HG03045 (cell line): Measurements from ENCODE around the gene AVP.

Source experiments
- ATAC-seq: cut with Tn5 transposase; IDR thresholded peaks from one replicate; pipeline ENCODE4 v1.9.1; 2021; ENCODE audit warnings: mild to moderate bottlenecking, moderate library complexity; ENCODE audit not compliant: unreplicated experiment

AVP gene

GRCh38 chr20:3111507-3111906 is 27.0 kb upstream of the AVP start:
- no peak for ATAC-seq

GRCh38 chr20:3109350-3110302 is 25.1 kb upstream of the AVP start:
- ATAC-seq = no peak

DNA sequence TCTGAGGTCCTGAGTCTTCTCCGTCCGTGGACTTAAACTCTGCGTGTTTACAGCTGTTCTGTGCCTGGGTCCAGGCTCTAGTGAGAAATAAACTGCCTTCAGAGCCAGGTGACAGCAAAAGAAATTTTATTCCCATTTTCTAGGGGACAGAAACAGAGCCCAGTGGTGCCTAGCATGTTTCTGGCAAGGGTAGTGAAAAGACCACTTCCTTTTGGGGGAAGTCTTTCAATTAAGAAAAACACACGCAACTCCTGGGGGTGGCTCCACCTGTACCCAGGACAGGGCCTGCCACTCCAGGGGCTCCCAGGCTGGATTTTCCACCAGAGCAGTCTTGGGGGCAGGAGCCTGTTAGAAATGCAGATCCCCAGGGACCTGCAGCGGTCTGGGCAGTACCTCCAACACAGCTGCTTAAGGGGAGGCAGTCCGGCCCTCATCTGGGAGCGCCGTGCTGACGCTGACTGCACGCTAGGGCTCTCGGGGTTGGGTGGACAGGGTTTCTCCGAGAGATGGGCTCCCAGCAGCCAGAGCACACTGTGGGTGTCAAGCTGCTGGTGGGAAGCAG is 23.0 kb upstream of the AVP start:
- ATAC-seq = no peak

DNA sequence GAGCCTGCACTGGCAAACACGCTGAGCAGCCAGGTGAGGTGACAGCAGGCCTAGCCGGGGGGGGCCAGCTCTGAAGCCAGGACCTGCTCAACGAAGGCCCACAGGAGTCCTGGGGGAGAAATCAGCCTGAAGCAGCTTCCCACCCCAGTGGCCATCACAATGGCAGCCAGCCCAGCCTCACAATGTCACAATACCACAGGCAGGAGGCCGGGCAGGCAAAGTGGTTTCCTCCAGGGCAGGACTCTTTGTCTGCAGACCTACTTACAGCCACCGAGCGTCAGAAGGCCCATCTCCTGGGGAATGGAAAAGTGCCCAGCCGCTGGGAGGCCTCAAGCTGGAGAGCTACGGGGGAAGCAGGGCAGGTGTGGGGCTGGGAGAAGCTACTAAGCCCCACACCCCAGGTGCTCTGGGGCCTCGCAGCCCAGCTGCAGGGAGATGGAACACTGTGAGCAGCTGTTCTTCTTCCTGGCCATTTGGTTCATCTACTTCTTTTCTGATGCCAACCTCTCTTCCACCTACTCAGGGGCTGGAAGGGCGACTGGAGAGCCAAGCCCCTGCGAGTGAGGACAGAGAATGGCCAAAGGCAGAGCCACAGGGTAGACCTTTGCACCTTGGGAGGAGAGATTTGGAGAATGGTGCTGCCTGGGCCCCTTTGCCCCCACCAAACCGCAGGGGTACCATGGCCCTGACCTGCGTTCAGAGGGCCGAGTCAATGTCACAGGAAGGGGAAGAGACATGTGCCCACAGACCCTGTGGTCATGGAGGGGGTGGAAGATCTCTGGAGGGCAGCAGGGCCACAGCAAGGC is 22.3 kb upstream of the AVP start:
- ATAC-seq = no peak

- ATAC-seq = no peak
These were observed 21.7 kb upstream of the AVP start for GRCh38 chr20:3106185-3106584.

DNA sequence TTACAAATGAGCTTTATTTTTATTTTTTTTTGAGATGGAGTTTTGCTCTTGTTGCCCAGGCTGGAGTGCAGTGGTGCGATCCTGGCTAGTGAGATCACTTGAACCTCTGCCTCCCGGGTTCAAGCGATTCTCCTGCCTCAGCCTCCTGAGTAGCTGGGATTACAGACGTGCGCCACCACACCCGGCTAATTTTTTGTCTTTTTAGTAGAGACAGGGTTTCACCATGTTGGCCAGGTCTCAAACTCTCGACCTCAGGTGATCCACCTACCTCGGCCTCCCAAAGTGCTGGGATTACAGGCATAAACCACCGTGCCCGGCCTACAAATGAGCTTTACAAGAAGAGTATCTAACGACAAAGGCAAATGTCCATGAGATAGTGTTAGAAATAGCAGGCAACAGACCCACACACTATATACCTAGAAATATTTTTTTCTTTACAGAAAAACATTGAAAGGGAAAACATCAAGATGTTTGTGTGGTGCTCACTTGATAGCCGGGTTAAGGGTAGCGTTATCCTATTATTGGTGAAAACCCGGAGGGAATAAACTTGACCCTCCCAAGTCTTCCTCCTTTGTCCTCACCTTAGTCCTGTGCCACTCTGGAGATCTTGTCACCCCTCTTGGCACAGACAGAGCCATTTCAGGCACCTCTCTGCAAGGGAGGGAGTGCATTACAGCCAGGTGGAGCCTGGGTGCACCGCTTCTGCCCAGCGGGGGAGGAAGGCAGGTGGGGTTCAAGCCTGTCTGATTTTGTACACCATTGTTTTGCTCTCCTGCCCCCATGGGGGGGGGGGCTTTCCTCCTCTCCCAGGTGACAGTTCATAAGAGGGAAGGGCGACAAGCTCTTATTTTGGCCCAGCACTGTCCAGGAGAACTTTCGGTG is 21.0 kb upstream of the AVP start:
- ATAC-seq = no peak

DNA sequence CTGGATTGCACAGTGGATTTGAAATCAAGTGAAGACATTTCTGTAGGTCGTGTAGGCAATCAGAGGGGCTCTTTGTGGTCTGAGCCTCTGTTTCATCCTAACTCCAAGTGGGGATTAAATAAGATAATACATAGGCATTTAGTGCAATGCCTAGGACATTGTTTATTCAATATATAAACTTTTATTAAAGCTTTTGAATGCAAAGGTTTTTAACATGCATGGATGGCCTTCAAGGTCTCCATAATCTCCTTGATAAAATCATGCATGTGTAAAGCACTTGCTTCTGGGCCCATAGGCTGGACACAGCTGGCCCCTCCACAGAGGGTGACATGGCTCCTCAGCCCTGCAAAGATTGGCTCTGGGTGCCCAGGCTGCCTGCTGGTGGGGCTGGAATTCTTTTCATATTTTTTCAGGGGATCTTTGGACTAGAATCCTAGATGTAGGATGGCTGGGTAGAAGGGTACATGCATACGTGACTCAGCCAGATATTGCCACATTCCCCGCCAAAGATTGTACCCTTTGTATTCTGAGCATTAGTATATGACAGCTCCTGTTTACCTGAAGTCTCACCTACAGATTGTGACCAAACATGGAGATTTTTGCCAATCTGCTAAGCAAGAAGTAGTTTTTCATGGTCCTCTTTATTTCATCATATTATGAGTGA is 19.0 kb upstream of the AVP start:
- no peak for ATAC-seq

GRCh38 chr20:3102575-3103368 is 18.2 kb upstream of the AVP start:
- ATAC-seq = no peak

- ATAC-seq = no peak
These were observed 17.4 kb upstream of the AVP start for GRCh38 chr20:3101737-3102574.

DNA sequence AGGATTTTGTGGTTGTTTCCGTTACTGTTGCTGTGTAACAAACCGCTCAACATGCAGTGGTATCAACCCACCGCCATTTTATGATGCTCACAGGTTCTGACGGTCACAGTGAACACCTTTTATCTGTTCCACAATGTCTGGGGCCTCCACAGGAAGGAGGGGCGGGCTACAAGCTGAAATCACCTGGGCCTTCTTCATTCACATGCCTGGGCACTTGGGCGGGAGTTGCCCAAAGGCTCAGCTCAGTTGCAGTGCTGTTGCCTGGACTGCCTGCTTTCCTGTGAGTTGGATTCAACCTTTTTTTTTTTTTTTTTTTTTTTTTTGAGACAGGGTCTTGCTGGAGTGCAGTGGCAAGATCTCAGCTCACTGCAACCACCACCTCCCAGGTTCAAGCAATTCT is 16.7 kb upstream of the AVP start:
- no peak for ATAC-seq

DNA sequence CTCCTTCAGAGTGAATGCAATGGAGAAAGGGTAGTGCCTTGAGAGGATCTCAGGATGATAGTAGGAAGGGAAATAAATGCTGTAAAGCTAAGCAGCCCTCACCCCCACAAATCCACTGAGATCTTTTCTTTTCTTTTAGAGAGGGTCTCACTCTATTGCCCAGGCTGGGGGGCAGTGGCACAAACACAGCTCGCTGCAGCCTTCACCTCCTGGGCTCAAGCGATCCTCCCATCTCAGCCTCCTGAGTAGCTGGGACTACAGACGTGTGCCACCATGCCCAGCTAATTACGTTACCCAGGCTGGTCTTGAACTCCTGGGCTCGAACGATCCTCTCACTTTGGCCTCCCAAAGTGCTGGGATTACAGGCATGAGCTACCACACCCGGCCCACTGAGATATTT is 16.0 kb upstream of the AVP start:
- ATAC-seq = no peak

DNA sequence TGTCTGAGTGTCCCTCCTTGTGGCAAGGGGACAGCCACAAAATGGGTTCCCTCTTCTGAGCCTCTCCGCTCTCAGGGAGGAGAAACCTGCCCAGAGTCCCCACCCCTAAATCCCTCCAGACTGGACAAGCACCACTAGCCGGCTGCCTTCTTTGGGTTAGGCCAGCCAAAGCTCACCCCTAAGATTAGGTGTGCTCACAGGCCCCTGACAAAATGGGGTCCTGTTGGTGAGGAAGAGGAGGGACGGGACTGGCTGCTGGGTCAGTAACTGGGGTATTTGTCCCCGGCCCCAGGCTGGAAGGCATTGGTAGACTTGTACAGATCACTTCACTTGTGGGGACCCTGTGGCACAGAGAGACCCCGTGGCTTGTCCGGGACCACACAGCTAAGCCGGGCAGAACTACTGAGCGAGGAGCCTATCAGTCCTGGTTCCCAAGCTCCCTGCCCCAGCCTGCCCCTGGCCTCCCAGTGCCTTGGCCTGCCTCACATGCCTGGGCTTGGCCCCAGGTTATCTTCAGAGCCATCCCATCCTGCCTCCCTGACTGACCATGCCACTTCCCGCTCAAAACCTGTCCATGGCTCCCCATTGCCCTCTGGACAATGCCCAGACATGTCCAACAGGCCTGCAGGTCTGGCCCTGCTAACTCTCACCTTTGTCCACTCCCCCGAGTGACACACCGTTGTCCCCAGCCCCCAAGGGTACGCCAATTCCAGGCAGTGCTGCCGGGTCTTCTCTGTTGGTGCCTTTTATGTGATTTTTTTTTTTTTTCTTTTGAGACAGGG is 10.5 kb upstream of the AVP start:
- no peak for ATAC-seq

DNA sequence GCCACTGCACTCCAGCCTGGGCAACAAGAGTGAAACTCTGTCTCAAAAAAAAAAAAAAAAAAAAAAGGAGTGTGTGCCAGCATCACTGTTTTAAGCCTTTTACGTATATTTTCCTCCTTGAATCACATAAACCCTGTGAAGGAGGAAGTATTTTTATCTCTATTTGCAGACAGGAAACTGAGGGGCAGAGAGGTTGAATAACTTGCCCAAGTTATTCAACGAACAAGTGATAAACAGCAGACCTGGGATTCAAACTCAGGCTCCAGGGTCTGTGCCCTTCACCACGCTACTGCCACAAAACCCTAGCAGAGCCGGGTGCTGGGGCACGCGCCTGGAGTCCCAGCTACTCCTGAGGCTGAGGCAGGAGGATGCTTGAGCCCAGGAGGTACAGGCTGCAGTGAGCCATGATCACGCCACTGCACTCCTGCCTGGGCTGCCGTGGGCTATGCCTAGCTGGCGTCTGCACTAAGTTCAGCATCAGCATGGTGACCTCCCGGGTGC is 9.4 kb upstream of the AVP start:
- no peak for ATAC-seq

GRCh38 chr20:3092611-3093379 is 8.3 kb upstream of the AVP start:
- ATAC-seq = no peak

DNA sequence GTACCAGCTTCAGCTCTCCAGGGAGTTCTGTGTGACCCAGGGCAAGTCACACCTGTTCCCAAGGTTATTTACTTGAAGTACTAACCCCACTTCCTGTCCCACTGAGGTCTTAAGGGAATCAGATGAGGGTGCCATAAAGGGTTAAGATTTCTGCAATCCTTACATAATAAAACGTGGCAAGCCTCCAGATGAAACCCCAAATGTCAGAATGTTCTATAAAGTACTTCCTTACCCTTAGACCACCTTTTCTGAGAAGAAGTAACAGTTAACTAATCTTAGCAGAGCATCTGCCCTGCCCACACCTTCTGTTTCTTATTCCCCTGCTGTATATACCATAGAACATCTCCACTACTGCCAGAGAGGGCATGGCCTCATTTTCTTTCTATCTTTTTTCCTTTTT is 6.0 kb upstream of the AVP start:
- no peak for ATAC-seq

DNA sequence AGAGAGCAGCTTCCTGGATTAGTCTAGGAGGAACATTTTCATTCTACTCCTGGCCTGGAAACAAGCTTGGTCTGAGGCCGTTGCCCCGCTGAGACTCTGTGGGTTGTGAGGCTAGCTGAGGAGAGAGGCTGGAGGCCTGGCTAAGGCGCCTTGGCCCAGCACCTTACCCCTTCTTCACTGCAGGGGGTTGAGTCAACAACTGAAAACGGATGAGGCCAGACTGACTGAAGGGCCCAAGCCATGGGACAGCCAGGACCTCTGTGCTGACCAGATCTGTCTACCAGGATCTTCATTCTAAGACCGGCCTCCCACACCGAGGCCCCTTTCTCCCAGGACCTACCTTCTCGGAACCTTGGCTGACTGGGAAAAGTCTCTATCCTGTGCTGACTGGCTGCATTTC is 3.5 kb upstream of the AVP start:
- ATAC-seq = no peak

DNA sequence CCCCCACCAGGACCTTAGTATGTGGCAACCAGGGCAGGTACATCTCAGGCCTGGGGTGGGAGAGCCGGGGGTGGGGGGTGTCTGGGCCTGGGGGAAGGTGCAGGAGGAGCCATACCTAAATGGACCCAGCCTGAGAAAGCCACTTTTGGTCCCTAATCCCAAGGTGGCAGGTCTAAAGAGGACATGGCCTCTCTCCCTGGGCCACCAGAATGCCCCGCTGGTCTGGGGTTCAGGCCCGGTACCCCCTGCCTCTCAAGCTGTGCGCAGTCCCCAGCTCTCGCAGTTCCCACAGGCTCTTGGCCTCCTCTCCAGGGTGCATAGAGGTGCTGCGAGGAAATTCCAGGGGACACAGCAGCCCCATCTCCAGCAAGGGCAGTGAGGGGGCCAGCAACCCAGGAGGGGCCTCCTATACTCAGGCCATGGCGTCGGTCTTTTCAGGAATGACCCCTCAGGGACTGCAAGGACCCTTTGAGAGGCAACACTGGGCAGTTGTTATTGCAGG is 1.1 kb upstream of the AVP start:
- no peak for ATAC-seq
